ENCODE measurements around the gene KCNIP1.

KCNIP1 gene

GRCh38 chr5:170691657-170692056 lies 187.8 kb downstream of the KCNIP1 start:
- Histone ChIP-seq H3K4me1 (no peaks in the 10 kb centered on the region), H4K20me1 (no peaks in the 10 kb centered on the region), H3K4me2 (no peak overlapping the region), H3K9ac (no peak overlapping the region), H3K4me3 (no peak overlapping the region), H3K27ac (no peak overlapping the region), H3K27me3 (no peaks in the 10 kb centered on the region), H3K36me3 (no peaks in the 10 kb centered on the region), H3K9me3 (no peaks in the 10 kb centered on the region)
- TF ChIP-seq Cebpa-rat (IDR thresholded peaks at IDR 0.05), result no peak

- no peaks in the 10 kb centered on the region for H3K27me3 ChIP-seq
- H4K20me1 ChIP-seq, result no peaks in the 10 kb centered on the region
- no peak for TF ChIP-seq Cebpa-rat (IDR thresholded peaks at IDR 0.05)
- no peaks in the 10 kb centered on the region for H3K36me3 ChIP-seq
- no peak overlapping the region for H3K4me2 ChIP-seq
- no peaks in the 10 kb centered on the region for H3K9me3 ChIP-seq
- H3K27ac ChIP-seq, result no peak overlapping the region
- no peaks in the 10 kb centered on the region for H3K4me1 ChIP-seq
- no peak overlapping the region for H3K4me3 ChIP-seq
- H3K9ac ChIP-seq, result no peak overlapping the region
These were observed 189.9 kb downstream of the KCNIP1 start for GRCh38 chr5:170693701-170694100.

- Histone ChIP-seq H3K4me2 (no peak overlapping the region), H3K4me3 (no peak overlapping the region), H3K27ac (no peak overlapping the region), H3K4me1 (no peaks in the 10 kb centered on the region), H4K20me1 (no peaks in the 10 kb centered on the region), H3K36me3 (no peaks in the 10 kb centered on the region), H3K9me3 (no peaks in the 10 kb centered on the region), H3K9ac (no peak overlapping the region), H3K27me3 (no peaks in the 10 kb centered on the region)
- no peak for TF ChIP-seq Cebpa-rat (IDR thresholded peaks at IDR 0.05)
These were observed 191.1 kb downstream of the KCNIP1 start for GRCh38 chr5:170694911-170695310.

GRCh38 chr5:170697031-170697430 lies 193.2 kb downstream of the KCNIP1 start:
- Histone ChIP-seq H3K9me3 (no peaks in the 10 kb centered on the region), H3K4me3 (no peak overlapping the region), H3K4me2 (no peak overlapping the region), H3K36me3 (no peaks in the 10 kb centered on the region), H3K9ac (no peak overlapping the region), H3K27me3 (no peaks in the 10 kb centered on the region), H3K27ac (no peak overlapping the region), H3K4me1 (no peaks in the 10 kb centered on the region), H4K20me1 (no peaks in the 10 kb centered on the region)
- TF ChIP-seq Cebpa-rat (IDR thresholded peaks at IDR 0.05), result no peak

GRCh38 chr5:170700503-170700902 lies 196.7 kb downstream of the KCNIP1 start:
- no peak overlapping the region for H3K9ac ChIP-seq
- H3K36me3 ChIP-seq, result no peaks in the 10 kb centered on the region
- no peaks in the 10 kb centered on the region for H3K9me3 ChIP-seq
- no peak overlapping the region for H3K27ac ChIP-seq
- H3K27me3 ChIP-seq, result no peaks in the 10 kb centered on the region
- no peak overlapping the region for H3K4me2 ChIP-seq
- no peak for TF ChIP-seq Cebpa-rat (IDR thresholded peaks at IDR 0.05)
- H4K20me1 ChIP-seq, result no peaks in the 10 kb centered on the region
- no peak overlapping the region for H3K4me3 ChIP-seq
- no peaks in the 10 kb centered on the region for H3K4me1 ChIP-seq

GRCh38 chr5:170701334-170701733 lies 197.5 kb downstream of the KCNIP1 start:
- no peak for TF ChIP-seq Cebpa-rat (IDR thresholded peaks at IDR 0.05)
- Histone ChIP-seq H3K9me3 (no peaks in the 10 kb centered on the region), H3K27me3 (no peaks in the 10 kb centered on the region), H4K20me1 (no peaks in the 10 kb centered on the region), H3K4me2 (no peak overlapping the region), H3K4me3 (no peak overlapping the region), H3K27ac (no peak overlapping the region), H3K9ac (no peak overlapping the region), H3K4me1 (no peaks in the 10 kb centered on the region), H3K36me3 (no peaks in the 10 kb centered on the region)

GRCh38 chr5:170704417-170705192 lies 200.8 kb downstream of the KCNIP1 start:
- Histone ChIP-seq H3K4me1 (no peaks in the 10 kb centered on the region), H3K9me3 (no peaks in the 10 kb centered on the region), H3K4me3 (no peak overlapping the region), H3K36me3 (no peaks in the 10 kb centered on the region), H3K9ac (no peak overlapping the region), H3K27me3 (no peaks in the 10 kb centered on the region), H3K27ac (no peak overlapping the region), H3K4me2 (no peak overlapping the region), H4K20me1 (no peaks in the 10 kb centered on the region)
- no peak for TF ChIP-seq Cebpa-rat (IDR thresholded peaks at IDR 0.05)

GRCh38 chr5:170709640-170710039 lies 205.8 kb downstream of the KCNIP1 start:
- H3K27ac ChIP-seq, result no peak overlapping the region
- H3K4me3 ChIP-seq, result no peak overlapping the region
- H3K9ac ChIP-seq, result no peak overlapping the region
- no peaks in the 10 kb centered on the region for H3K4me1 ChIP-seq
- no peak for TF ChIP-seq Cebpa-rat (IDR thresholded peaks at IDR 0.05)
- no peaks in the 10 kb centered on the region for H3K36me3 ChIP-seq
- H3K4me2 ChIP-seq, result no peak overlapping the region
- H3K27me3 ChIP-seq, result no peaks in the 10 kb centered on the region
- peaks cover 4% of the 10 kb centered on the region; the same call in 1 of the 2 replicates for H3K9me3 ChIP-seq
- H4K20me1 ChIP-seq, result no peaks in the 10 kb centered on the region

- H3K4me1 ChIP-seq, result no peaks in the 10 kb centered on the region
- no peak for TF ChIP-seq Cebpa-rat (IDR thresholded peaks at IDR 0.05)
- H4K20me1 ChIP-seq, result no peaks in the 10 kb centered on the region
- no peaks in the 10 kb centered on the region for H3K36me3 ChIP-seq
- no peak overlapping the region for H3K4me2 ChIP-seq
- no peak overlapping the region for H3K9ac ChIP-seq
- H3K27me3 ChIP-seq, result no peaks in the 10 kb centered on the region
- H3K27ac ChIP-seq, result no peak overlapping the region
- H3K4me3 ChIP-seq, result no peak overlapping the region
- peaks cover 4% of the 10 kb centered on the region; the same call in 1 of the 2 replicates for H3K9me3 ChIP-seq
These were observed 207.5 kb downstream of the KCNIP1 start for GRCh38 chr5:170711300-170711699.

GRCh38 chr5:170715141-170715540 lies 211.3 kb downstream of the KCNIP1 start:
- Histone ChIP-seq H3K36me3 (no peaks in the 10 kb centered on the region), H3K4me1 (no peaks in the 10 kb centered on the region), H3K4me3 (no peak overlapping the region), H3K4me2 (no peak overlapping the region), H3K9ac (no peak overlapping the region), H4K20me1 (no peaks in the 10 kb centered on the region), H3K9me3 (no peaks in the 10 kb centered on the region), H3K27ac (no peak overlapping the region), H3K27me3 (no peaks in the 10 kb centered on the region)
- TF ChIP-seq Cebpa-rat (IDR thresholded peaks at IDR 0.05), result no peak

- Histone ChIP-seq H4K20me1 (no peaks in the 10 kb centered on the region), H3K36me3 (no peaks in the 10 kb centered on the region), H3K27me3 (no peaks in the 10 kb centered on the region), H3K4me1 (no peaks in the 10 kb centered on the region), H3K4me3 (no peak overlapping the region), H3K9ac (no peak overlapping the region), H3K4me2 (no peak overlapping the region), H3K27ac (no peak overlapping the region), H3K9me3 (no peaks in the 10 kb centered on the region)
- no peak for TF ChIP-seq Cebpa-rat (IDR thresholded peaks at IDR 0.05)
These were observed 212.6 kb downstream of the KCNIP1 start for GRCh38 chr5:170716396-170716795.
